ENCODE results near the gene EIF4A2.
A peak's percentile ranks its signal among the peaks of the same experiment; 100 is the strongest.
"Not testable (repeated sequence)": the region's sequence is repeated elsewhere in the genome, so short reads cannot be mapped to it uniquely, and the experiment has no call there.

The EIF4A2 gene

DNA sequence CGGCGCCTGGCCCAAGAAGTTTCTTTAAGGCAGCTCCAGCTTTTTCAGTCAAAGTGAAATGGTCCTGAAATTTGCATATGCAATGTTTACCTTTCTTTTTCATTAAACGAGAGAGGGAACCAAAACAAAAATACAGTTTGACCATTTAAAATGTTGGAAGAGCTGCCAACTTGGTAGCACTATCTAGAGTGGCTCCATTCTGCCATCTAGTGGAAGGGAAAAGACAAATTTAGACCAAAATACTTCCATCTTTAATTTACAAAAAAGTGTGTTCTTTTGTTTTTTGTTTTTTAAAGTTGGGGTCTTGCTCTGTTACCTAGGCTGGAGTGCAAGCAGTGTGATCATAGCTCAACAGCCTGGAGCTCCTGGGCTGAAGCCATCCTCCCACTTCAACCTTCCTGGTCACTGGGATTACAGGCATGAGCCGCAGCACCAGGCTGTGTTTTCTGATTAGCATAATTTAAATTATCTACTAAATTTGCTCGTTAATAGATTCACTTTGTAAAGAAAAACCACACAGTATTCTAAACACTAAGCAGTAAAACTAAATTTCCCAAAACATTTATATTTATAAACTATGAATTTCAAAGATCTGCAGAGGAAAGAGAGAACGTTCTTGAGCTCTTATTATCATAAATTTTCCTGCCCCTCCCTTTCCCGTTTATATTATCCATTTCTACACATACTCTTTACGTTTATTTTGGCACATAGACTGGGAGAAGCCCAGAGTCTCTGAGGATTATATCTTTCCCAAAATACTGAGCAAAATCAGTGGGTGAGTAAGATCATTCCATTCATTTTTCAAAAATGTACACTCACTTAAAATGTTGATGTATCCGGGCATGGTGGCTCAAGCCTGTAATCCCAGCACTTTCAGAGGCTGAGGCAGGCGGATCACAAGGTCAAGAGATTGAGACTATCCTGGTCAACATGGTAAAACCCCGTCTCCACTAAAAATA, 38.3 kb downstream of the EIF4A2 start:
- H3K9me3 ChIP-seq (ENCODE audit: control insufficient read depth, insufficient read depth, low read length), result no peaks in the 10 kb centered on the region
- no peak overlapping the region for H3K27ac ChIP-seq (ENCODE audit: low read length)
- peaks cover 8% of the 10 kb centered on the region; the same call in 1 of the 2 replicates for H3K27me3 ChIP-seq (ENCODE audit: control insufficient read depth, insufficient read depth, low read length)
- H3K4me3 ChIP-seq (ENCODE audit: low read length), result no peak overlapping the region
- peaks cover 3% of the 10 kb centered on the region; the same call in 1 of the 2 replicates for H3K4me1 ChIP-seq (ENCODE audit: control insufficient read depth, insufficient read depth, low read length)
- no peak for DNase-seq (ENCODE audit: low read depth, low spot score)
- no CpG with 5 or more reads among the region's 11 CpGs for WGBS (ENCODE audit: insufficient coverage, insufficient read length)
- no peaks in the 10 kb centered on the region for H3K36me3 ChIP-seq (ENCODE audit: control insufficient read depth, insufficient read depth, low read length)

DNA sequence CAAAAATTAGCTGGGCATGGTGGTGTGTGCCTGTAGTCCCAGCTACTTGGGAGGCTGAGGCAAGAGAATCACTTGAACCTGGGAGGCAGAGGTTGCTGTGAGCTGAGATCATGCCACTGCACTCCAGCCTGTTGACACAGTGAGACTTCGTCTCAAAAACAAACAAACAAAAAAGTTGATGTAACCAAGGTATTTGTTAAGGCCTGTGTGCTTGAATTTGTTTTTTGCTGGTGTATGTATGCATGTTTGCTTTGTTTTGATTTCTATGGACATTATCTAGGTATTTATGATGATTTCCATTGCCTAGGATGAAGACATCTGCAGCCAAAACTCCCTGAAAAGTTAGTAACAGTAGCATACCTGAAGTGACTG, 39.0 kb downstream of the EIF4A2 start:
- DNase-seq (ENCODE audit: low read depth, low spot score); H3K36me3 ChIP-seq (ENCODE audit: control insufficient read depth, insufficient read depth, low read length); H3K4me3 ChIP-seq (ENCODE audit: low read length); H3K4me1 ChIP-seq (ENCODE audit: control insufficient read depth, insufficient read depth, low read length); H3K9me3 ChIP-seq (ENCODE audit: control insufficient read depth, insufficient read depth, low read length); H3K27ac ChIP-seq (ENCODE audit: low read length); H3K27me3 ChIP-seq (ENCODE audit: control insufficient read depth, insufficient read depth, low read length): not testable (repeated sequence)
- WGBS (ENCODE audit: insufficient coverage, insufficient read length), result no CpG with 5 or more reads among the region's 1 CpG

DNA sequence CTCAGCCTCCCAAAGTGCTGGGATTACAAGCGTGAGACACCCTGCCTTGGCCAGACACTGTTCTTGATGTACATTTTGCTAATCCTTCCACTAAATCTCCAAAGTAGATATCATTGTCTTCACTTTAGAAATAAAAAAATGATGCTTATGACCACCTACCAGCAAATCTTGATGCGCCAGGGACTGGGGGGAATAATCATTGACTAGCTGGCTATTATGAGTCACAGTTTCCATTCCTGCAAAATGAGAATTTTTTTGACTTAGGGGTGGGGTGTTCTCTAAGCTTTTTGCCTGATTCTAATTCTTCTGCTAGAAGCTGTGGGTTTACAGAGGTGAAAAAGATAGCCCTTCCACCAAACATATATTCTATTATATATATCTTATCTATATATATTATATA, 40.0 kb downstream of the EIF4A2 start:
- DNase-seq (ENCODE audit: low read depth, low spot score), result no peak
- Histone ChIP-seq H3K4me3 (ENCODE audit: low read length) (no peak overlapping the region), H3K9me3 (ENCODE audit: control insufficient read depth, insufficient read depth, low read length) (no peaks in the 10 kb centered on the region), H3K36me3 (ENCODE audit: control insufficient read depth, insufficient read depth, low read length) (no peaks in the 10 kb centered on the region), H3K27ac (ENCODE audit: low read length) (no peak overlapping the region), H3K4me1 (ENCODE audit: control insufficient read depth, insufficient read depth, low read length) (peaks cover 3% of the 10 kb centered on the region; the same call in 1 of the 2 replicates), H3K27me3 (ENCODE audit: control insufficient read depth, insufficient read depth, low read length) (peaks cover 10% of the 10 kb centered on the region; the same call in 1 of the 2 replicates)
- no CpG with 5 or more reads among the region's 2 CpGs for WGBS (ENCODE audit: insufficient coverage, insufficient read length)

DNA sequence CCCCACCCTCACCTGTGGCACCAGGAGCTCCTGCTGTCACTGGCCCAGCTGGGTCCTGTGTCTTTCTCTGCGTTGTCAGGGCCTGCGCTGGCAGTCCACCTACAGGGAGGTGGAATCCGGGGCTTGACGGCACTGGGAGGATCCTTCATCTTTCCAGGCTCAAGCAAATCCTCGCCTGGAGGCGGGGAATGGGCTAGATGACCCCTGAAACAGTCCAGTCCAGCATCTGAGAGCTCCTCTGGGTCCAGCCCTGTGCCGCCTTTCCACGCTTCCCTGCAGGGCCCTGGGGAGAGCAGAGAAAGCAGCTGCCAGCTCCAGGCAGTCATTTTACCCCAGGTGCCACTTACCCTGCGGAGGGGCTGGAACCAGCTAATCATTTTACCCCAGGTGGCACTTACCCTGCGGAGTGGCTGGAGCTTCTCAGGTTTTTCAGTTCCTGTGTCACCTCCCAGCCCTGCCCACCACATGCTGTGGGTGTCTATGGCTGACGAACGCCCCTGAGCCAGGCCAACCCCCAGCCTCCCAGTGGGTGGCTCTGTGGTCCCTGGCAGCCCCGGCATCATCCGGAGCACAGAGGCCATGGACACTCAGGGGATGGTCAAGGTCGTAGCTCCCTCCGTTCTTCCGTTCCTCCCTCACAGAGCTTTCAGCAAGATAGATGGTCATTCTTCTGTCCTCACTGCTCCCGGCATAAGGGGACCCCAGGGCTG, 41.2 kb downstream of the EIF4A2 start:
- no CpG with 5 or more reads among the region's 18 CpGs for WGBS (ENCODE audit: insufficient coverage, insufficient read length)
- no peaks in the 10 kb centered on the region for H3K36me3 ChIP-seq (ENCODE audit: control insufficient read depth, insufficient read depth, low read length)
- H3K9me3 ChIP-seq (ENCODE audit: control insufficient read depth, insufficient read depth, low read length), result no peaks in the 10 kb centered on the region
- H3K4me1 ChIP-seq (ENCODE audit: control insufficient read depth, insufficient read depth, low read length), result peaks cover 3% of the 10 kb centered on the region; the same call in 1 of the 2 replicates
- no peak for DNase-seq (ENCODE audit: low read depth, low spot score)
- peaks cover 11% of the 10 kb centered on the region; the same call in 1 of the 2 replicates for H3K27me3 ChIP-seq (ENCODE audit: control insufficient read depth, insufficient read depth, low read length)
- H3K27ac ChIP-seq (ENCODE audit: low read length), result no peak overlapping the region
- H3K4me3 ChIP-seq (ENCODE audit: low read length), result no peak overlapping the region

DNA sequence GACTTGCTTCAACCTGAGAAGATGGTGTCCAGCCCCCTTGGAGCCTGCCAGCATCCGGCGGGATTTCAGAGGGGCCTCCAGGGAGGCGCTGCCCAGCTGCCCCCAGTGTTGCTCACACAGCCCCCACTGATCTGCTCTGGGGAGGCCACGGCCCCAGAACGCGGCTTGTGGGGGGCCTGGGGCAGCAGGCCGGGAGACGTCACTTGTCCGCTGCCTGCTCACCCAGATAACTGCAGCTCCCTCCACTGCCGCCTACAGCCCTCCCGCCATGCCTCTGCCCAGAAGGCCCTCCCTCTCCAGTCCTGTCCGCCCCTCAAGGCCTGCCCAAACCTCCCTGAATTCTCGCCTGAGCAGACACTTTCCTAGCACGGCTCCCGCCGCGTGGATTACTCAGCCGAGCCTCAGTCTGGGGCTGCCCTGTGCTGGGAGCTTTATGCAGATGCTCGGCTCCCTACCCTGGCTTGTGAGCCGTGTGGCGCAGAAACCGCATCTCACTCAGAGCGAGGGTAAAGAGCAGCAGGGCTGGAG, 42.0 kb downstream of the EIF4A2 start:
- H3K4me3 ChIP-seq (ENCODE audit: low read length), result peak overlapping the region; percentile 26; the same call in 1 of the 2 replicates
- no peaks in the 10 kb centered on the region for H3K9me3 ChIP-seq (ENCODE audit: control insufficient read depth, insufficient read depth, low read length)
- no peak for DNase-seq (ENCODE audit: low read depth, low spot score)
- no CpG with 5 or more reads among the region's 23 CpGs for WGBS (ENCODE audit: insufficient coverage, insufficient read length)
- no peak overlapping the region for H3K27ac ChIP-seq (ENCODE audit: low read length)
- peaks cover 3% of the 10 kb centered on the region; the same call in 1 of the 2 replicates for H3K4me1 ChIP-seq (ENCODE audit: control insufficient read depth, insufficient read depth, low read length)
- H3K27me3 ChIP-seq (ENCODE audit: control insufficient read depth, insufficient read depth, low read length), result peaks cover 16% of the 10 kb centered on the region; the same call in 1 of the 2 replicates
- H3K36me3 ChIP-seq (ENCODE audit: control insufficient read depth, insufficient read depth, low read length), result no peaks in the 10 kb centered on the region

DNA sequence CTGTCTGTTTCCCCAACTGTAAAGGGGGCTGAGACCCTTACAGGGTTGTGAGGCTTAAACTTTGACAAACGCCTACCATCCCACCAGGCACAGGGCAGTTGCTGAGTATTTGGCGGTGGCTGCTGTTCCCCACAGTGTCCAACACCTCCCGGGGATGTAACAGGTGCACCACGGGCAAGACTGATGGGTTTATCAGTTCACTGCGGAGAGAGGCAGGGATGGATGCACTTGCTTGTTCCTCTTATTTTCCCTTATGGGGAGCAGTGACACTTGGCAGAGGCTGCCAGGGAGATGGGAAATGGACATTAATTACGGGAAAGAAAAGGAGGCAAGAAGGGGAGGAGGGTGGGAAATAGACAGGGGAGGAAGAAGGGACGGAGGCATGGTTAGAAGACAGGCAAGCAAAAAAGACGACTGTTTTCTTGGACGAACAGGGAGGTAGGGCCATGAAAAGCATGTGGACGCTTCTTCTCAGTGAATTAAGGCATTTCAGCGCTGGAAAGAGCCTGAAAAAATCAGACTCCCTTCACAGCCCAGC, 42.6 kb downstream of the EIF4A2 start:
- peaks cover 16% of the 10 kb centered on the region; the same call in 1 of the 2 replicates for H3K27me3 ChIP-seq (ENCODE audit: control insufficient read depth, insufficient read depth, low read length)
- no CpG with 5 or more reads among the region's 11 CpGs for WGBS (ENCODE audit: insufficient coverage, insufficient read length)
- H3K27ac ChIP-seq (ENCODE audit: low read length), result no peak overlapping the region
- no peaks in the 10 kb centered on the region for H3K9me3 ChIP-seq (ENCODE audit: control insufficient read depth, insufficient read depth, low read length)
- peaks cover 3% of the 10 kb centered on the region; the same call in 1 of the 2 replicates for H3K4me1 ChIP-seq (ENCODE audit: control insufficient read depth, insufficient read depth, low read length)
- no peaks in the 10 kb centered on the region for H3K36me3 ChIP-seq (ENCODE audit: control insufficient read depth, insufficient read depth, low read length)
- H3K4me3 ChIP-seq (ENCODE audit: low read length), result no peak overlapping the region; the same call in 1 of the 2 replicates
- DNase-seq (ENCODE audit: low read depth, low spot score), result no peak

DNA sequence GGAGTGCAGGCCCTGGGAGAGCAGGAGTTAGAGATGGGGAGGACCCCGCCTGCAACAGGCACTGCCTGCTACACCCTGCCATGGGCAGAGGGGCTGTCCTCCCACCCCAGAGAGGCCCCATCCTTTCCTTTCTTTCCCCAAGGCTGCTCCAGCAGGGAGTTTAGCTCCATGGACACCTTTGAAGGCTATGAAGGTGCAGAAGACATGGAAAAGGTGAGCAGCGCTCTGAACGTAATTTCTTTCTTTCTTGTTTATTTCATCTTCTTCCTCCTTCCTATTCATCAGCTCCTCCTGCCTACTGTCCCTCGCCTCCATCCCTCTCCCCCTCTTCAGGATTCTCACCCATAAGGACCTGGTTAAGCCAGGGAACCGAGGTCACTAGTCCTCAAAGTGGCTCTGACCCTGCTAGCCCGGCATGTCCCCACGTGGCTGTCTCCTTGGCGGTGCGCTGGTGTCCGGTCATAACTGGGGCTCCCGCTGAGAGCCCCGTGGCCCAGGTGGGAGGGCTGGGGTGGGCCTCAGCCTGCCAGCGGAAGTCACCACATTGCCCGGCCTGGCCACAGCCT, 43.1 kb downstream of the EIF4A2 start:
- Histone ChIP-seq H3K27me3 (ENCODE audit: control insufficient read depth, insufficient read depth, low read length) (peaks cover 16% of the 10 kb centered on the region; the same call in 1 of the 2 replicates), H3K36me3 (ENCODE audit: control insufficient read depth, insufficient read depth, low read length) (no peaks in the 10 kb centered on the region), H3K9me3 (ENCODE audit: control insufficient read depth, insufficient read depth, low read length) (no peaks in the 10 kb centered on the region), H3K4me1 (ENCODE audit: control insufficient read depth, insufficient read depth, low read length) (peaks cover 3% of the 10 kb centered on the region; the same call in 1 of the 2 replicates), H3K27ac (ENCODE audit: low read length) (no peak overlapping the region), H3K4me3 (ENCODE audit: low read length) (peak overlapping the region; percentile 9; the same call in 1 of the 2 replicates)
- no peak for DNase-seq (ENCODE audit: low read depth, low spot score)
- whole genome bisulfite sequencing (ENCODE audit: insufficient coverage, insufficient read length), result no CpG with 5 or more reads among the region's 14 CpGs

DNA sequence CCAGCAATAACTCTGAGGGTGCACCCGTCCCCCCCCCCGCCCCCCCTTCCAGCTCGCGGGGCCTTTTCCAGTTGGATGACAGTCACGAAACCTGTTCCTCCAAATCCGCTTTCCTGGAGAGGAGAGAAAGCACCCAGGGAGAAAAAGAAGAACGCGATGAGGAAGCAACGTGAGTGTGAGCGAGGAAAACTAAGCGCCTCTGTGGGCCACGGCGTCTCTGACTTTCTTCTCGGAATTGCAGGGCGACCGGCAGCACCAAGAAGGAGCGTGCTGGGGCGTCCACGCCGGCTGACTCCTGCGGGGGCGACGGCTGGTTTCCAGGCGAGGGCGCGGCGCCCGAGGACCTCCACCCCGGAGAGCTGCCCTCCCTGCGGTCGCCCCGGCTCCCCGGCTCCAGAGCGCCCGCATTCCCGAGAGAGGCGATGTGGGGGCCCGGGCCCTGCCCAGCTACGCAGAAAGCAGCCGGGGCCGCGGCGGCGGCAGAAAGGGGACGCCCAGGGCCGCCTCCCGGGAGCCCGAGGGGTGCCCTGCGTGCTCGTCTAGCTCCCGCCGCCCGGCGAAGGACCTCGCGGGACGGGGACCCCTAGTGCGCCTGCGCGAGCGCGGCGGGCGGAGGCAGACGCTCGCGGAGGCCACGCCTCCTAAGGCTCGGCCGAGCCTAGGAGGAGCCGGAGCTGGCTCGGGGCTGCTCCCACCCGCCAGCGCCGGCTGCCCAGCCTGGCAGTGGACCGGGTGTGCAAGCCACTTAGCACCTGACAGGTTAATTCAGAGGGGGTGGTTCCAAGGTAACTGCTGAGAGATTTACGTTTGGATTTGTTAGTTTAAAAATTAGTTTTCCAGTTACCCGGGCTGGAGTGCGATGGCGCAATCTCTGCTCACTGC, 43.8 kb downstream of the EIF4A2 start:
- peaks cover 16% of the 10 kb centered on the region; the same call in 1 of the 2 replicates for H3K27me3 ChIP-seq (ENCODE audit: control insufficient read depth, insufficient read depth, low read length)
- WGBS (ENCODE audit: insufficient coverage, insufficient read length), result no CpG with 5 or more reads among the region's 80 CpGs
- H3K4me3 ChIP-seq (ENCODE audit: low read length), result peak overlapping the region; percentile 46; the same call in 1 of the 2 replicates
- H3K4me1 ChIP-seq (ENCODE audit: control insufficient read depth, insufficient read depth, low read length), result peaks cover 3% of the 10 kb centered on the region; the same call in 1 of the 2 replicates
- no peak overlapping the region for H3K27ac ChIP-seq (ENCODE audit: low read length)
- no peaks in the 10 kb centered on the region for H3K9me3 ChIP-seq (ENCODE audit: control insufficient read depth, insufficient read depth, low read length)
- H3K36me3 ChIP-seq (ENCODE audit: control insufficient read depth, insufficient read depth, low read length), result no peaks in the 10 kb centered on the region
- peak; percentile 54 for DNase-seq (ENCODE audit: low read depth, low spot score)

DNA sequence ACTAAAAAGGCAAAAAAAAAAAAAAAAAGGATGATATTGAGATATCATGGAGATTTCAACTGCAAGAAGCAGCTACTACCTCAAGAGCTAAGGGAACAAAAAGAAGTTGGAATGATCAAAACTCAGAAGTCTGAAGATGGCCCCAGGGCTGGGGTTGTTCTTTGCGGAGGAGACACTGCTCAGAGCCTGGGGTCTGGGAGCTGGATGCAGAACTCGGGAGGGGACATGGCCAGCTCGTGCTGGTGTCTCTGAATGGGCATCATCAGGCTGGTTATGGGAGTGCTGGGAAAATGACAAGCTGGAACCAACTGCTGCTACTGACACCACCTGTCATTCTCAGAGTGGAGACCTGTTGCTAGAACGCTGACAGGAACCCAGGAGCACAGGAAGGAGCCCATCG, 45.0 kb downstream of the EIF4A2 start:
- WGBS (ENCODE audit: insufficient coverage, insufficient read length), result no CpG with 5 or more reads among the region's 5 CpGs
- peaks cover 3% of the 10 kb centered on the region; the same call in 1 of the 2 replicates for H3K4me1 ChIP-seq (ENCODE audit: control insufficient read depth, insufficient read depth, low read length)
- no peaks in the 10 kb centered on the region for H3K9me3 ChIP-seq (ENCODE audit: control insufficient read depth, insufficient read depth, low read length)
- H3K4me3 ChIP-seq (ENCODE audit: low read length), result no peak overlapping the region
- H3K36me3 ChIP-seq (ENCODE audit: control insufficient read depth, insufficient read depth, low read length), result no peaks in the 10 kb centered on the region
- H3K27ac ChIP-seq (ENCODE audit: low read length), result no peak overlapping the region
- no peak for DNase-seq (ENCODE audit: low read depth, low spot score)
- peaks cover 18% of the 10 kb centered on the region; the same call in 1 of the 2 replicates for H3K27me3 ChIP-seq (ENCODE audit: control insufficient read depth, insufficient read depth, low read length)
